WI38 (cell line): ENCODE data around the gene ATP11A.

Experiments used
- H3K4me3 ChIP-seq: 2 replicates; pipeline ENCODE4 v1.5.1; 2011; ENCODE audit warnings: low read depth, mild to moderate bottlenecking, control low read depth, low read length
- CTCF ChIP-seq: IDR thresholded peaks from 2 replicates; pipeline ENCODE4 v1.5.1; 2012; ENCODE audit warnings: low read depth, mild to moderate bottlenecking, control low read depth, low read length

The ATP11A gene

GRCh38 chr13:112928972-112929782, 239.3 kb downstream of the ATP11A start:
- no peak for TF ChIP-seq CTCF
- H3K4me3 ChIP-seq = no peak overlapping the region

DNA sequence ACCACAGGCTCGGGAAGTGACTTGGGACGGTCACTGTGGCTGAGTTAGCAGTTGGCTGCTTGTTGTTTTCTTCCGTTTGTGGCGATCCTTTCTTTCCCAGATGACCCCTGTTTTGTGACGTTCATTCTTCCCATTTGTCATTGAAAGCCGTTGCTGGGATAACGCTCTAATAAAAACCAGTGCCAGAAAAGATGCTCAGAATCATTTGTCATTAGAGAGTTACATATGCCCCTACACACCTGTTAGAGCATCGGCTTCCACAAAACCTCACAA, 239.9 kb downstream of the ATP11A start:
- no peak overlapping the region for H3K4me3 ChIP-seq
- TF ChIP-seq CTCF = no peak

DNA sequence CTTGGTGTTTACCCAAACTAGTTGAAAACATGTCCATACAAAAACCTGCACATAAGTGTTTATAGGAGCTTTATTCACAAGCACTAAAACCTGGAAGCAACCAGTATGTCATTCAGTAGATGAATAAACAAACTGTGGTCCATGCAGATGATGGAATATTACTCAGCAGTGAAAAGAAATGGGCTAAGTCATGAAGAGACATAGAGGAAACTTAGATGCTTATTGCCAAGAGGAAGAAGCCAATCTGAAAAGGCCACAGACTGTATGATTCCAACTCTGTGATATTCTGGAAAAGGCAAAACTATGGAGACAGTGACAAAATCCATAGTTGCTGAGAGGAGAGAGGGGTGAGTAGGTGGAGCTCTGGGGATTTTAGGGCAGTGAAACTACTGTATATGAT, 240.4 kb downstream of the ATP11A start:
- no peak overlapping the region for H3K4me3 ChIP-seq

GRCh38 chr13:112931028-112931934, 241.4 kb downstream of the ATP11A start:
- TF ChIP-seq CTCF = peak; percentile 81
- no peak overlapping the region for H3K4me3 ChIP-seq

More for the DNA sequence above, 240.4 kb downstream of the ATP11A start:
- TF ChIP-seq CTCF = no peak

- H3K4me3 ChIP-seq = no peak overlapping the region
- no peak for TF ChIP-seq CTCF
These were observed 243.1 kb downstream of the ATP11A start for GRCh38 chr13:112932971-112933370.

DNA sequence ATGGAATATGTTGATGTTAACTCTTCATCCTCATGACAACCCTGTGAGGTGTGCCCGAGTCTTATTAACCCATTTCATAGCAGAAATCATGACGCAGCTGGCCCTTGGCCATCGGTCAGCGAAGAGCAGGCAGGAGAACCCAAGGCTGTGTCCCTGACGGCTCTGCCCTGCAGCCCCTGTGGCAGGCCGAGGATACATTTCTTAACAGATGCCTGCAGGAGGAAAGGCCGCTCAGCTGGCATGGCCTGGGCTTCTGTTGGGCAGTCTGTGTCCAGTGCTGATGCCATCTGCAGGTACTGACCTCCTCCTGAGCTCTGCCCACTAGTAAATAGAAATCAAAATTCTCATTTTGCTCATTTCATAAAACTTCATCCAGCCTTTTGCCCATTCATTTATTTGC, 243.8 kb downstream of the ATP11A start:
- no peak for TF ChIP-seq CTCF

DNA sequence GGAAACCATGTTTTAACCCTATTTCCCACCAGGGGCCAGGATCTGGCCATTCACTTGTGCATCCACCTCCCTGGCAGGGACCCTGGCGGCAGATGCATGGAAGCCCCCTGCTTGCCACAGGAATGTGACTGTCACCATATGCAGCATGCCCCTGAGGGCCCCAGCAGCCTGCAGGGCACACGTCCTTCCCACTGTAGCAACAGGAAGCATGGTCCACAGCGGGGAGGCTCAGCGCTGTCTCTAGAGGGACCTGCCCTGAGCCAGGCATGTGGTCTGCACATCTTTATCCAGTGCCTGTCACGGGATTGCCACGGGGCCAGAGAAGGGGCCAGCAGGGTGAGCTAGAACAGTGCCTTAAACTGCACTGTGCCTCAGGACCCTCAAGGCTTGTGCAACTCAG, 244.2 kb downstream of the ATP11A start:
- H3K4me3 ChIP-seq = no peak overlapping the region
- TF ChIP-seq CTCF = no peak

More for the DNA sequence above, 243.8 kb downstream of the ATP11A start:
- no peak overlapping the region for H3K4me3 ChIP-seq
